GM18511 (cell line): Measurements from ENCODE around the gene AMD1.
"Not testable (repeated sequence)": the region's sequence is repeated elsewhere in the genome, so short reads cannot be mapped to it uniquely, and the experiment has no call there.

Source experiments
- ATAC-seq: cut with Tn5 transposase; IDR thresholded peaks from one replicate; pipeline ENCODE4 v1.9.1; 2021; ENCODE audit warnings: mild to moderate bottlenecking, moderate library complexity; ENCODE audit not compliant: unreplicated experiment

Gene AMD1

DNA sequence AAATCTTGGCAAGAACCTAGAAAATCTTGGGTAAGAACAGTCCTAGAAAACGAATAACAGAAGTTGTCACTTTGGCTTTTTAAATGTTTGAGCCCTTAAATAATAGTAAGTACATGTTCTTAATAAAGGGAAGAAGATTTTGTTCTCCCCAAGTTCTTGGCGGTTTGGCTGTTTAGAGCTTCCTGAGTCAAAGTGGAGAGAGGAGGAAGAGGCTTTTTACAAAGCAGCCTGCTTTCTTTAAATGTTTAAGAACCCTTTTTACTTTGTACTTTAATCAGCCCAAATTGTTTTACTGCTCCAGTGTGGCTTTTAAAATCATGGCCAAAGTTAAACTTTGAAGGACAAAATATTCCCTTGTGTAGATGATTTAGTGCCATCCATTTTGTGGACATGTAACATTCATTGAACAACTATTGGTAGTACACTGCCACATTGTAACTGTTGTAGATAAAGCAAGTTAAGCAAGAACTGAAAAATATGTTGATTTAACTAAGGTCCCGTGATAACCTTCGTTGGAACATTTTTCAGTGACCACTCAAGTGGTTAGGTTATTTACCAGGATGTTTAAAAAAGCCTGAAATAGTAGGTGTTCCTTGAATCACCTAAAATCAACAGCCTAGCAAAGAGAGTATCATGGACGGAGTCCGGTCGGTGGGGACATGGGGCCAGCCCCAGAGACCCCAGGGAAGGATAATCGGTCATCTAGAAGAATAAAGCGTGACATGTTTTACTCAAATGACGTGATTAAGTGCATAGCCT is 2.4 kb downstream of the AMD1 start:
- ATAC-seq, result no peak

DNA sequence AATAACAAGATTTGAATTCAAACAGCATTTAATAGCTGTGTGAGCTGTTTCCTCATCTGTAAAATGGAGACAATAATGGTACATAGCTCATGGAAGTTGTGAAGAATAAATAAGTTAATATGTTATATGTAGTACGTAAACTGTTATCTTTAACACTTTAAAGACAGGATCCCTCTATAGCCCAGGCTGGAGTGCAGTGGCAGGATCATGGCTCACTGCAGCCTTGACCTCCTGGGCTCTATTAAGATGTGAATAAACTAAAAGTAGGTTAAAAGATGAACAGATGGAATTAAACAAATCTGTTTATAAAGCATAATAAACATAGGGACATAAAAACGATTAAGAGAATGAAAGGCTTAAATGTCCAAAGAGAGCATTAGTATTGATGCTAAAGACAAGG is 3.0 kb downstream of the AMD1 start:
- ATAC-seq, result no peak

DNA sequence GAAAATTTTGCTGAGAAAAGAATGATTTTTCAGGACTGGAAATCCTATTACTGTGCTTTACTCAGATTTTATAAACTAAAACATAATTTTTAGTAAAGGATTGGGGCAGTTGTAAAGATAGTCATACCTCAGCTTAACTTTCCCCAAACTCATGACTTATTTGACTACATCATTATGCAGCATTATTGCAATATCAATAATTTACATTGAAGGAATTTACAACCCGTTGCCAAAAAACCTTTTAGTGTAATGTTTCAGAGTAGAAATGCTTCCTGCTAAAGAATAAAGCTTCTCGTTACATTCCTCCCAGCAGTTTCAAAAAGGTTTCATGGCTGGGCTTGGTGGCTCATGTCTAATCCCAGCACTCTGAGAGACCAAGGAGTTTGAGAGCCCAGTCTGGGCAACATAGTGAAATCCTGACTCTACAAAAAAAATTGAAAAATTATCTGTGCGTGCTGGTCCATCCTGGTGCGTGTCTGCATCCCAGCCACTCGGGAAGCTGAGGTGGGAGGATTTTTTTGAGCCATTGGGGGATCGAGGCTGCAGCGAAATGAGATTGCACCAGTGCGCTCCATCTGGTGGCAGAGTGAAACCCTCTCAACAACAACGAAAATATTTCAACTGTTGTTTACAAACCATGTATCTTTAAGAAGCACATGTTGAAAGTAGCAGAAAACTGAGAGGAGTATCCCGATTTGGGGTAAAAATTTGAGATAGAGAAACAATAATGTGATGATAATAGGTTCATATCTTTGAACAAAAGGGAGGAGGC is 4.4 kb downstream of the AMD1 start:
- no peak for ATAC-seq

DNA sequence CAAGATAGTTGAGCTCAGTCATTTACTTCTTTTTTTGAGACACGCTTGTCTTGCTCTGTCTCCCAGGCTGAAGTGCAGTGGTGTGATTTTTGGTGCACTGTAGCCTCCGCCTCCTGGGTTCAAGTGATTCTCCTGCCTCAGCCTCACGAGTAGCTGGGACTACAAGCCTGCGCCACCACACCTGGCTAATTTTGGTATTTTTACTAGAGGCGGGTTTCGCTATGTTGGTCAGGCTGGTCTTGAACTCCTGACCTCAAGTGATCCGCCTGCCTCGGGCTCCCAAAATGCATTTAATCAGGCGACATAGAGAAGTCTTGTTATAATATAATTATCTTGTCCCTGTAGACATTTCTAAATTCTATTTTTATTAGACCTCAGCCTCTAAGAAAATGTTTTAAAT is 6.1 kb downstream of the AMD1 start:
- ATAC-seq, result no peak

DNA sequence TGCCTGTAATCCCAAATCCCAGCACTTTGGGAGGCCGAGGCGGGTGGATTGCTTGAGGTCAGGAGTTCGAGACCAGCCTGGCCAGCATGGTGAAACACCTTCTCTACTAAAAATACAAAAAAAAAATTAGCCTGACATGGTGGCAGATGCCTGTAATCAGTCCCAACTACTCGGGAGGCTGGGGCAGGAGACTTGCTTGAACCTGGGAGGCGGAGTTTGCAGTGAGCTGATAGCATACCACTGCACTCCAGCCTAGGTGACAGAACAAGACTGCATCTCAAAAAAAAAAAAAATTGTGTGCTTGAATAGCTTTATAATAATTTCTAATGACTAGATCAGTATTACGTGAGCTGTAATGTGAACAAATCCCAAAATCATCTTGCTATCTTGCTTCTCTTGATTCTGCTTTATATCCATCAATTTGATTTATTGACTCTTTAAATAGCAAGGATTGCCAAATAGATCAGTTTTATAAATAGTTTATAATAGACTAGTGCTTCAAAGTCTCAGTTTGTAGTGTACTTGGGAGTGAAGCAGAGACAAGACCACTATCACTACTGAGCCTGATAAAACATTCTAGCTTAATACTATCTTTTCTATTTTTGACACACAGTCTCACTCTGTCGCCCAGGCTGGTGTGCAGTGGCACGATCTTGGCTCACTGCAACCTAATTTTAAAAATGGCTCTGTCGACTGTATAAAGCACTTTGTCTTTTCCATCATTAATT is 7.1 kb downstream of the AMD1 start:
- ATAC-seq, result no peak

DNA sequence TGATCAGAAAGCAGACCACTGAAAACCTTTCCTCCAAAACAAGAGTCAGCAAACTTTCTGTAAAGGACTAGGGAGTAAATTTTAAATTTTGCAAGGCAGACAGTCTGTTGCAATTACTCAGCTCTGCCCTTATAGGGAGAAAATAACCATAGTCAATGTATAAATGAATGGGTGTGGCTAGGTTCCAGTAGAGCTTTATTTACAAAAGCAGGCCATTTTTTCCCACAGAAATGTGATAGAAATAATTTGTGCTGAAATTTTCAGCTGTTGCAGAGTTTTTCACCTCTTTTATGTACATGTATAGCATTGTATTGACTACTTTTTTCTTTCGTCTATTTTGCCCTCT is 7.7 kb downstream of the AMD1 start:
- ATAC-seq, result no peak

DNA sequence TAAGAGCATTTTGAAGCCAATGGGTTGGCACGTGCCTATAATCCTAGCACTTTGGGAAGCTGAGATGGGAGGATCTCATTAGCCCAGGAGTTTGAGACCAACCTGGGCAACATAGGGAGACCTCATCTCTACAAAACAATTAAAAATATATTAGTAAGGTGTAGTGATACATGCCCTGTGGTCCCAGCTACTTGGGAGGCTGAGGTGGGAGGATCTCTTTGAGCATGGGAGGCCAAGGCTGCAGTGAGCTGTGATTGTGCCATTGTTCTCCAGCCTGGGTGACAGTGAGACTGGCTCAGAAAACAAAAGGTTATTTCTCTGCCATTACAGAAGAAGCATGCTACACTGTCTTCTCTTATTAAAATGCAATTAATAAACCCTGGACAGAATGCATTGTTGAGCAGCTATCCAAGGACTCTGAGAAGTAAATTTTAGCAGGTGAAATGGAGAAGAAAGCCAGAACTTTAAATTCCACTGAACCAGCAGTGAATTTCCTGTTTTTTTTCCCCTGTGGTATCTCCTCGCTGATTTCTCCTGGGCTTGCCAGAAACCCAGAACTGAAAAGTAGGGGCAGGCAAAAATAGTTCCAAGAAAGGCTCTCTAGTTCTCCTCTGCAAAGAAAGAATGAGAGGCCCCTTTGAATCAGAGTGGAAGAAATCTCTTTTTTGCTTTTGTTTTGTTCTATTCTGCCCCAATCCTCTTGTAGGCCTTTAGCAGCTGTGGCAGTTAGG is 8.4 kb downstream of the AMD1 start:
- no peak for ATAC-seq

DNA sequence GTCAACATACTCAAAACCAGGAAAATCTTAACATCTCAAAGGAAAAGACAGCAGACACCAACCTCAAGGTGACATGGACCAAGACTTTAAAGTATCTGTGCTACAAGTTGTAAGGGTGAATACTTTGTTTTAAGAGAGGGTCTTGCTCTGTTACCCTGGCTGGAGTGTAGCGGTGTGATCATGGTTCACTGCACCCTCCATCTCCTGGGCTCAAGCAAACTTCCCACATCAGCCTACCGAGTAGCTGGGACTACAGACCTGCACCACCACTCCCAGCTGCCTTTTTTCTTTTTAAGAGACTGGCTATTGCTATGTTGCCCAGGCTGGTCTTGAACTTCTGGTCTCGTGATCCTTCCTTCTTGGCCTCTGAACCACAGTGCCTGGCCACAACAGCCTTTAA is 9.7 kb downstream of the AMD1 start:
- ATAC-seq, result no peak

DNA sequence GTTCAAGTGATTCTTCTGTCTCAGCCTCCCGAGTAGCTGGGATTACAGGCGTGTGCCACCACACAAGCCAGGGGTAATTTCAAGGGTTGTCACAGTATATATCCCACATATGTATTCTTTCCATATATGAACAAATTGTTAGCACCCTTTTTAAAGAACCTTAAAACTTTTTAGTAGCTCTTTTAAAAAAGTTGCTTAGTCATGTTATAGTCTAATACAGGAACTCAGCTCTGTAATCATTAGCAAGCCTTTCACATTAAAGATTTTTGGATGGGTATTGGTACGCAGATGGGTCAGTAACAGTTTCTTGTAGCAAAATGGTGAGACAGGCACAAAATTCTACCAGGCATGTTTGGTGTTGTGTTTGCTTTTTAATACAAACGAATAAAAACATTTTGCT is 10.9 kb downstream of the AMD1 start:
- no peak for ATAC-seq

DNA sequence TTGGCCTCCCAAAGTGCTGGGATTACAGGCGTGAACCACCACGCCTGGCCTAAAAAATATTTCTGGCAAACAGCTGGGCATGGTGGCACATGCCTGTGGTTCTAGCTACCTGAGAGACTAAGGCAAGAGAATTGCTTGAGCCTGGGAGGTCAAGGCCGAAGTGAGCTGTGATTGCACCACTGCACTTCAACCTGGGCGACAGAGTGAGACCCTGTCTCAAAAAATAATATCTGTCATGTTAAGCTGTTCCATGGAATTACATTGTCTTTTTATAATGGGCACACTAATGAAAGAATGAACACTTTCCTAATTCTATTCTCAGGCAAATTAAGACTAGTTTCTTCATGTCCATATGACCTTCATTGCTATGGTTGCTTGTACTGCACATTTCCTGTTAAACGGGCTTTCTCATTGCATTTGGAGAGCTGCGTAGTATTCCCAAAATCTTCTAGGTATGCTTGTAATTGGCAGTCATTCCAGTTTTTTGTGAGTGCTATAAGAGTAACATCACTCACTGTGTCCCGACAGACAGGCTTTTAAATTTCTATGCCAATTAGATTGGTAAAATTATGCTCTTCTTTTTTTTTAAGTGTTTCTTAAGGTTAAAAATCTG is 12.1 kb downstream of the AMD1 start:
- no peak for ATAC-seq

DNA sequence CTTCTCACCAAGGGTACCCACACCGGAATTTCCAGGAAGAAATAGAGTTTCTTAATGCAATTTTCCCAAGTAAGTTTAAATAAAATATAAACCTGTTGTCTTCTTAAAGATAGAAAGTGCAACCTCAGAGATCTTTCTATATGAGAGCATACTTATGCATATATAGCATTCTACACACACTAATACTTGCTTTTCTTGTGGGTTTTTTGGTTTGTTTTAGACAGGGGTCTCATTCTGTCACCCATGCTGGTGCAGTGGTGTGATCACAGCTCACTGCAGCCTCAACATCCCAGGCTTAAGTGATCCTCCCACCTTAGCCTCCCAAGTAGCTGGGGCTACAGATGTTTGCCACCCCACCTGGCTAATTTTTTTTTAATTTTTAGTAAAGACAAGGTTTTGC is 15.7 kb downstream of the AMD1 start:
- ATAC-seq, result no peak

DNA sequence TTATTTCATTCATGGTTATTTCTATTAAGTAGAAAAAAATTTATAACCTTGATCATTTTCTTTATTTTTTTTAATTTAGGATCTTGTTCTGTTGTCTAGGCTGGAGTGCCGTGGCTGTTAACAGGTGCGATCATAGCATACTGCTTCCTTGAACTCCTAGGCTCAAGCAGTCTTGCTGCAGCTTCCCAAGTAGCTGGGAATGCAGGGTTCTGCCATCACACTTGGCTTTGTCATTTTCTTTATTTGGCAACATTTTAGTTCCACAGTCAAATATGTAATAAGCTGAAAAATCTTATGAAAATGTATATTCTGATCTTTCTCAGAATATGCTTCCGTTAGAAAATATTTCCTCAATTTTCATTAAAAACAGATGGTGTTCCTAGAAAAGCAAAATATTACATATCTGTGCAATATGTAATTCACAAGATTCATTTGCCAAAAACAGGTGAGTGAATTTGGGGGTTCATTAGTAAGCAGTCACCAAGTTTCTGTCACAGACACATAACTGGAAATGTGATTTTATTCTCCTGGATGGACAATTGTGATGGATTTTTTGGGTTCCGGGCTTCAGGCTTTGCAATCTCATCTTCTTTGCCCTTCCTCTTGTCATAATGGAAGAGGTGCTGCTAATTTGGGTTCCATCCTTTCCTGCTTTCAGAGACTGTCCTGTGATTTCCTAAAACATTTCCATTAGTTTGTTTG is 21.5 kb downstream of the AMD1 start:
- no peak for ATAC-seq

DNA sequence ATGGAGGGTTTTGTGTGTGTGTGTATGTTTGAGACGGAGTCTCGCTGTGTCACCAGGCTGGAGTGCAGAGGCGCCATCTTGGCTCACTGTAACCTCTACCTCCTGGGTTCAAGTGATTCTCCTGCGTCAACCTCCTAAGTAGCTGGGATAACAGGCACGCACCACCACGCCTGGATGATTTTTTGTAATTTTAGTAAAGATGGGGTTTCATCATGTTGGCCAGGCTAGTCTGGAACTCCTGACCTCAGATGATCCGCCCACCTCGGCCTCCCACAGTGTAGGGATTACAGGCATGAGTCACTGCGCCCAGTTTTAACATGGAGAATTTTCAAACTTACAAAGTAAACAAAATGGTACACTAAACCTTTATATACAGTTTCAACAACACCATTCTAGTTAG is 22.8 kb downstream of the AMD1 start:
- no peak for ATAC-seq

DNA sequence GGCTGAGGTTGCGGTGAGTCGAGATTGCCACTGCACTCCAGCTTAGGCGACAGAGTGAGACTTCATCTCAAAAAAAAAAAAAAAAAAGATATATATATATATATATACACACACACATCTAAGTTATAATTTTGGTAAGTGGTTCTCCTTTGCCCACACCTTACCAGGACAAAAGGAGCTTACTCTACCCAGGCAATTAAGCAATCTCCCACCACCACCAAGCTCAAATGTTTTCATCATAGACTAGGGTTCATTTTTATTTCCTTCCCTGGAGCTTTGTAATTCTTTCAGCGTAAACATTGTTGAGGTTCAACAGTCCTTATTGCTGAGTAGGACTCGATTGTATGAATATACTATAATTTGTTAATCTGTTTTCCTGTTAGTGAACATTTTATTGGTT is 23.5 kb downstream of the AMD1 start:
- no peak for ATAC-seq

DNA sequence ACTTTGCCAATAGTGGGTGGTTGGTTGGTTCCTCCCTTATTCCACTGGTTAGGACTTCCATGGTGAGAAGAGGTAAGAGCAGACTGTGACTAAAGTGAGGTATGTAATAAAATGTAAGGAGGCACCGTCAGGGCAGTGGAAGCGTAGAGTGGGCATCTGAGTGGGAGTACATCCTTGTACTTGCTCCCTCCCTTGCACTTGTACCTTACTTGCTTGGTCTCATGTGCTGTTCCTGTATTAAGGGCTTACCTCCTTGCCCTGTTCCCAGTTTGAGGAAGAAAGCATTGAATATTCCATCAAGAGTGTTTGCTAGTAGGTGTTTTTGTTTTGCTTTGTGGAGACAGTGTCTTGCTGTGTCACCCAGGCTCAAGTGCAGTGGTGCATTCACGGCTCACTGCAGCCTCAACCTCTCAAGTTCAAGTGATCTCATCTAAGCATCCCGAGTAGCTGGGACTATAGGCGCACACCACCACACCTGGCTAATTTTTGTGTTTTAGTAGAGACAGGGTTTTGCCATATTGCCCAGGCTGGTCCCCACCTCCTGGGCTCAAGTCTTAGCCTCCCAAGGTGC is 25.5 kb downstream of the AMD1 start:
- ATAC-seq, result no peak

DNA sequence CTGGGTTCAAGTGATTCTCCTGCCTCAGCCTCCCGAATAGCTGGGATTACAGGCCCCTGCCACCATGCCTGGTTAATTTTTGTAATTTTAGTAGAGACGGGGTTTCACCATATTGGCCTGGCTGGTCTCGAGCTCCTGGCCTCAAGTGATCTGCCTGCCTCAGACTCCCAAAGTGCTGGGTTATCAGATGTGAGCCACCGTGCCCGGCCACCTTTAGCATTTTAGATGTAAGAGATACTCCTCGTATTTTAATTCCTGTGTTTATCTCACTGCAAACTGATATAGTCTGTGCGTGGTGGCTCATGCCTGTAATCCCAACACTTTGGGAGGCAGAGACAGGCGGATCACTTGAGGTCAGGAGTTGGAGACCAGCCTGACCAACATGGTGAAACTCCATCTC is 27.0 kb downstream of the AMD1 start:
- ATAC-seq, result not testable (repeated sequence)

DNA sequence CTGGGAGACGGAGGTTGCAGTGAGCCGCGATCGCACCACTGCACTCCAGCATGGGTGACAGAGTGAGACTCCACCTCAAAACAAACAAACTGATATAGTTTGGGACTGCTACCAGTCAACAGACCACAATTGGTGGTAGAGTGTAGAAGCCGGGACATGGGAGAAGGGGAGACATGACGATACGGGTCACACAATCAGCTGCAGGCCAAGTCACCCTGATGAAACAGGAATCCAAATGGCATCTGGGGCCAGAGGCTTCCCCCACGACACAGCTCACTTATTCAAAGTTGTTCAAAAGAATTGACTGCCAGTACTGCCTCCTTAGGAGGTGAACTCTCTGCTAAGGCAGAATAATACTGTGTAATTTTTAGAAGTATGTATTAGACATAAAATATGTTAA is 27.5 kb downstream of the AMD1 start:
- no peak for ATAC-seq

DNA sequence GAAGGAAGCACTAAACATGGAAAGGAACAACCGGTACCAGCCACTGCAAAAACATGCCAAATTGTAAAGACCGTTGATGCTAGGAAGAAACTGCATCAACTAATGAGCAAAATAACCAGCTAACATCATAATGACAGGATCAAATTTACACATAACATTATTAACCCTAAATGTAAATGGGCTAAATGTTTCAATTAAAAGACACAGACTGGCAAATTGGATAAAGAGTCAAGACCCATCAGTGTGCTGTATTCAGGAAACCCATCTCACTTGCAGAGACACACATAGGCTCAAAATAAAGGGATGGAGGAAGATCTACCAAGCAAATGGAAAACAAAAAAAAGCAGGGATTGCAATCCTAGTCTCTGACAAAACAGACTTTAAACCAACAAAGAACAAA is 31.7 kb downstream of the AMD1 start:
- ATAC-seq, result not testable (repeated sequence)

DNA sequence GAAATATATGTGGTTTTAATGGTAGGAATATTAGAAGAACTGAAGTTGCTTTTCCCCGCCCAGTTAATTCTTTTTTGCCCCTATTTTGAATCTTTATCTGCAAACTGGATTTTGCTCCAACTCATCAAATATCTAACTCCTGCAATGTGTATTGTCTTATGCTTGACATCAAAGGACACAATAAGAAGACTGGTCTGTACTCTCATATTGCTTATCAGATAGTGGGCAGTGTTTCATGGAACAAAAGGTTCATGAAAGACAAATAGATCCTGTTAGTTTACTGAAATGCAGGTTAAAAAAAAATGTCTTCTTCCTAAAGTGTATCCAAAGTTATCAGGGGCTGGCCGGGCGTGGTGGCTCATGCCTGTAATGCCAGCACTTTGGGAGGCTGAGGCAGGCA is 56.2 kb downstream of the AMD1 start:
- ATAC-seq, result no peak

DNA sequence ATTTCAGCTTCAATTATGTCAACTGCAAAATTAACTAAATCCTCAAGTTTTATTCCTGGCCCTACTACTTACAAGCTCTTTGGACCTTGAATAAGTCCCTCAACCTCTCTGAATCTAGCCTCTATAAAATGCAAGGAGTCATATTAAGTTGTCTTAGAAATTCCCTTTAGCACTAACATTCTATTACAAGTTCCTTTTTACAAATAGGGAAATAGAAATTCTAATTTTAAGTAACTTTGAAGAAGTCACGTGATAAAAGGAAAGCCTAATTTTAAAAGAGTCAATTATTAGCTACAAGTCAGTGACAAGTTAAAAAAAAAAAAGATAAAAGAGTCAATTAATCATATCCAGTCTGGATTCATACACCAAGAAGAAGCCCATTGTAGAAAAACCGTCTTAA is 59.3 kb downstream of the AMD1 start:
- ATAC-seq, result no peak
